DMS153 (cell line): ENCODE measurements around the gene CDK5R2.
A peak's percentile ranks its signal among the peaks of the same experiment; 100 is the strongest.

ENCODE experiments used
- DNase-seq: peaks from one replicate; lab custom pipeline; 2025; lab: John Stamatoyannopoulos, UW

CDK5R2 gene

GRCh38 chr2:218990052-218990451 lies 30.6 kb downstream of the CDK5R2 start:
- DNase-seq: no peak

- no peak for DNase-seq
Measured at GRCh38 chr2:218990612-218991011, 31.1 kb downstream of the CDK5R2 start.

GRCh38 chr2:218991674-218992168 lies 32.3 kb downstream of the CDK5R2 start:
- no peak for DNase-seq

GRCh38 chr2:218992196-218992595 lies 32.7 kb downstream of the CDK5R2 start:
- no peak for DNase-seq

GRCh38 chr2:218992703-218993344 lies 33.4 kb downstream of the CDK5R2 start:
- no peak for DNase-seq

GRCh38 chr2:218993345-218994315 lies 34.2 kb downstream of the CDK5R2 start, which contains the start of gene CRYBA2:
TSS of gene CRYBA2 (minus strand) at chr2:218993422. CDS start at chr2:218993176, 246 bp downstream.
- DNase-seq: peak; percentile 59

- no peak for DNase-seq
Measured at GRCh38 chr2:218995561-218995960, 36.1 kb downstream of the CDK5R2 start.

GRCh38 chr2:218995972-218996711 lies 36.7 kb downstream of the CDK5R2 start:
- peak; percentile 75 for DNase-seq

- peak; percentile 87 for DNase-seq
Measured at GRCh38 chr2:218996937-218997336, 37.5 kb downstream of the CDK5R2 start.

- DNase-seq: peak; percentile 82
Measured at GRCh38 chr2:218997731-218998130, 38.3 kb downstream of the CDK5R2 start.

- DNase-seq: peak; percentile 57
Measured at GRCh38 chr2:218998414-218999002, 39.0 kb downstream of the CDK5R2 start.

GRCh38 chr2:218999021-218999880 lies 39.8 kb downstream of the CDK5R2 start:
- DNase-seq: no peak

- peak; percentile 95 for DNase-seq
Measured at GRCh38 chr2:218999881-219000568, 40.6 kb downstream of the CDK5R2 start.

- no peak for DNase-seq
Measured at GRCh38 chr2:219000569-219000960, 41.1 kb downstream of the CDK5R2 start.

GRCh38 chr2:219001100-219001576 lies 41.7 kb downstream of the CDK5R2 start:
- no peak for DNase-seq

- peak; percentile 98 for DNase-seq
Measured at GRCh38 chr2:219001577-219002394, 42.3 kb downstream of the CDK5R2 start.

- peak; percentile 87 for DNase-seq
Measured at GRCh38 chr2:219002395-219003266, 43.2 kb downstream of the CDK5R2 start.

- no peak for DNase-seq
Measured at GRCh38 chr2:219003267-219003634, 43.8 kb downstream of the CDK5R2 start.
